ENCODE data around the gene XPO6.

Gene XPO6

DNA sequence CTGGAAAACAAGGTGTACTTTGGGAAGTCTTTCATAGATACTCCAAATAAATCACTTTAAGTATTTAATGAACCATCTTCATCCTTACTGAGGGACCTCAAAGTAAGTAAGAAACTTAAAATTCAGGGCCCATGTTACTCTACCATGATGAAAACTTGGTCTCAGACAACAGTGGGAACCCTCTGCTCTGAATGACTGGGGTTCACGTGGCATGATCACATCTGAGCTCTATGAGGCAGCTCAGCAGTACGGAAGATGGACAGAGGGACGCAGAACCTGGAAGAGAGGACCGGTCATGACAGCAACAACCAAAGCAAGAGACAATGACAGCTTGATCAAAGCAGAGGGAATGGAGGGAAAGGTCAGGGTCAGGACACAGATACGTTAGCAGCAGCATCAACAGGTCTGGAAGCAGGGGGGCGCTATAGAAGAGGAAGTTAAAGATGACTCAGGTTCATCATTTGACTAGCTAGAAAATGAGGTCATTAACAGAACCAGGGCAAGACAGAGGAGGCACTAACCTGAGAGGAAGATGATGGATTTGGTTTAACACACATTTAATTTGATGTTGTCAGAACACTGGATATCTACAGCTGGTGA, 9.5 kb downstream of the XPO6 start:
- no peak overlapping the region for H2AFZ ChIP-seq
- peaks cover 7% of the 10 kb centered on the region for H3K4me1 ChIP-seq
- TF ChIP-seq, protein P1, sequence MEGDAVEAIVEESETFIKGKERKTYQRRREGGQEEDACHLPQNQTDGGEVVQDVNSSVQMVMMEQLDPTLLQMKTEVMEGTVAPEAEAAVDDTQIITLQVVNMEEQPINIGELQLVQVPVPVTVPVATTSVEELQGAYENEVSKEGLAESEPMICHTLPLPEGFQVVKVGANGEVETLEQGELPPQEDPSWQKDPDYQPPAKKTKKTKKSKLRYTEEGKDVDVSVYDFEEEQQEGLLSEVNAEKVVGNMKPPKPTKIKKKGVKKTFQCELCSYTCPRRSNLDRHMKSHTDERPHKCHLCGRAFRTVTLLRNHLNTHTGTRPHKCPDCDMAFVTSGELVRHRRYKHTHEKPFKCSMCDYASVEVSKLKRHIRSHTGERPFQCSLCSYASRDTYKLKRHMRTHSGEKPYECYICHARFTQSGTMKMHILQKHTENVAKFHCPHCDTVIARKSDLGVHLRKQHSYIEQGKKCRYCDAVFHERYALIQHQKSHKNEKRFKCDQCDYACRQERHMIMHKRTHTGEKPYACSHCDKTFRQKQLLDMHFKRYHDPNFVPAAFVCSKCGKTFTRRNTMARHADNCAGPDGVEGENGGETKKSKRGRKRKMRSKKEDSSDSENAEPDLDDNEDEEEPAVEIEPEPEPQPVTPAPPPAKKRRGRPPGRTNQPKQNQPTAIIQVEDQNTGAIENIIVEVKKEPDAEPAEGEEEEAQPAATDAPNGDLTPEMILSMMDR (IDR thresholded peaks at IDR 0.05): no peak
- peaks cover 51% of the 10 kb centered on the region for H3K79me2 ChIP-seq
- no peaks in the 10 kb centered on the region for H3K36me3 ChIP-seq (ENCODE audit: control insufficient read depth, insufficient read depth, low read length)
- no peak overlapping the region for H3K9ac ChIP-seq
- no peak overlapping the region for H3K4me2 ChIP-seq (ENCODE audit: low read length)
- H3K27ac ChIP-seq: no peak overlapping the region
- no peak overlapping the region for H3K4me3 ChIP-seq (ENCODE audit: low read depth, low read length)
- no peaks in the 10 kb centered on the region for H3K27me3 ChIP-seq (ENCODE audit: control insufficient read depth, insufficient read depth, low read length)
- no peaks in the 10 kb centered on the region for H3K9me3 ChIP-seq (ENCODE audit: control insufficient read depth, low read length)

DNA sequence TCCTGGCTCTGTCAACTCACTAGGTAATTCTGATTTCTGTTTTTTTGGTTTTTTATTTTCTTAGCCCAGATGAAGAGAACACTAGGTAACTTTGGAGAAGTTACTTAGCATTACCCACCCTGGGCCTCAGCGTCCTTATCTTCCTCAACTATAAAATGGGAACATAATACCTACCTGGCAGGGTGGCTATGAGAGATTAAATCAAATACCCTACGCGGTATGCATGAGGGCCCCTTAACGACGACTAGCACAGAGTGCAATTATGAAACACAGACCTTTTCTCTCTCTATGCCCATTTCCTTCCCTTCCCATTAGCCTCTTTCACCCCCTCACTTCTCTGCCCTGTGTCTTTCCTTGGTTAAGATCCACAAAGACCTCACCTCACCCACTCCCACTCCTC, 11.1 kb downstream of the XPO6 start:
- no peaks in the 10 kb centered on the region for H3K36me3 ChIP-seq (ENCODE audit: control insufficient read depth, insufficient read depth, low read length)
- TF ChIP-seq, protein P1 (IDR thresholded peaks at IDR 0.05): no peak
- H2AFZ ChIP-seq: no peak overlapping the region
- H3K27me3 ChIP-seq (ENCODE audit: control insufficient read depth, insufficient read depth, low read length): no peaks in the 10 kb centered on the region
- H3K4me1 ChIP-seq: peaks cover 13% of the 10 kb centered on the region
- H3K4me3 ChIP-seq (ENCODE audit: low read depth, low read length): no peak overlapping the region
- H3K27ac ChIP-seq: no peak overlapping the region
- no peak overlapping the region for H3K4me2 ChIP-seq (ENCODE audit: low read length)
- H3K9ac ChIP-seq: no peak overlapping the region
- H3K79me2 ChIP-seq: peaks cover 51% of the 10 kb centered on the region
- no peaks in the 10 kb centered on the region for H3K9me3 ChIP-seq (ENCODE audit: control insufficient read depth, low read length)

DNA sequence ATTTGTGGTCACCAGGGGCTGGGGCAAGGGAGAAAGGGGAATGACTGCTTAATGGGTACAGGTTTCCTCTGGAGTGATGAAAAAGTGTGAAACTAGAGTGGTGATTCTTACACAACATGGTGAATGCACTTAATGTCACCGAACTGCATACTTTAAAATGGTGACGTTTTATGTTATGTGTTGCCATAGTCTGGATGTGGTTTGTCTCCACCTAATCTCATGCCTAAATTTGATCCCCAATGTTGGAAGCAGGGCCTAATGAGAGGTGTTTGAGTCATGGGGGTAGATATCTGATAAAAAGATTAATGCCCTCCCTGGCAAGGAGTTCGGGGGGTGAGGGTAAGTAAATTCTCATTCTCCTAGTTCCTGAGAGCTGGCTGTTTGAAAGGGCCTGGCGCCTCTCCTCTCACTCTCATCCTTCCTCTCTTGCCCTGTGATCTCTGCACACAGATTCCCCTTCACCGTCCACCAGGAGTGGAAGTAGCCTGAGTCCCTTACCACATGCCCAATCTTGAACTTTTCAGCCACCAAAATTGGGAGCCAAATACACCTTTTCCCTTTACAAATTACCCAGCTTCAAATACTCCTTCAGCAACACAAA, 15.3 kb downstream of the XPO6 start:
- Histone ChIP-seq H3K4me3 (ENCODE audit: low read depth, low read length) (no peak overlapping the region), H3K9ac (no peak overlapping the region), H3K4me1 (peaks cover 16% of the 10 kb centered on the region), H3K9me3 (ENCODE audit: control insufficient read depth, low read length) (no peaks in the 10 kb centered on the region), H3K36me3 (ENCODE audit: control insufficient read depth, insufficient read depth, low read length) (no peaks in the 10 kb centered on the region), H3K4me2 (ENCODE audit: low read length) (no peak overlapping the region), H3K27me3 (ENCODE audit: control insufficient read depth, insufficient read depth, low read length) (no peaks in the 10 kb centered on the region), H3K27ac (no peak overlapping the region), H2AFZ (no peak overlapping the region), H3K79me2 (peaks cover 35% of the 10 kb centered on the region)
- TF ChIP-seq, protein P1 (IDR thresholded peaks at IDR 0.05): no peak

DNA sequence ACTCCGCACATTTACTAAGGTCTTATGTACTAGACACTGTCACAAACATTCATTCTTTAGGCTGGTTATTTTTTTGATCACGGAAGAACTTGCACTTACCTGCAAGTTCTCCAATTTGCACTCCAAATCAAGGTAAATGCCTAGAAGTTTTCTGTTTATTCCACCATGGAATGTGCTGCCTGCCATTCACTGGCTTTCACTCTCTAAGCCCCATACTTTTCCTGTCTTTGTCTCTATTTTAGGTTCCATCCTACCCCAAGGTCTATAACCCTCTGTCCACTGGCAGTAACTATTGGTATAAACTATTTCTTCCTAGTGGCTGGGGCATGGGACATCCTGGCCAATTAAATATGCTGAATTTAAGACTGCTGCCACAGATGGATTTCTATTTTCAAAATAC, 15.9 kb downstream of the XPO6 start:
- Histone ChIP-seq H3K27ac (no peak overlapping the region), H3K79me2 (peaks cover 29% of the 10 kb centered on the region), H3K4me2 (ENCODE audit: low read length) (no peak overlapping the region), H3K4me3 (ENCODE audit: low read depth, low read length) (no peak overlapping the region), H3K36me3 (ENCODE audit: control insufficient read depth, insufficient read depth, low read length) (no peaks in the 10 kb centered on the region), H3K4me1 (peaks cover 11% of the 10 kb centered on the region), H2AFZ (no peak overlapping the region), H3K9ac (no peak overlapping the region), H3K27me3 (ENCODE audit: control insufficient read depth, insufficient read depth, low read length) (no peaks in the 10 kb centered on the region), H3K9me3 (ENCODE audit: control insufficient read depth, low read length) (no peaks in the 10 kb centered on the region)
- TF ChIP-seq, protein P1 (IDR thresholded peaks at IDR 0.05): no peak
